Measurements from ENCODE around the gene SNCAIP.

DNA sequence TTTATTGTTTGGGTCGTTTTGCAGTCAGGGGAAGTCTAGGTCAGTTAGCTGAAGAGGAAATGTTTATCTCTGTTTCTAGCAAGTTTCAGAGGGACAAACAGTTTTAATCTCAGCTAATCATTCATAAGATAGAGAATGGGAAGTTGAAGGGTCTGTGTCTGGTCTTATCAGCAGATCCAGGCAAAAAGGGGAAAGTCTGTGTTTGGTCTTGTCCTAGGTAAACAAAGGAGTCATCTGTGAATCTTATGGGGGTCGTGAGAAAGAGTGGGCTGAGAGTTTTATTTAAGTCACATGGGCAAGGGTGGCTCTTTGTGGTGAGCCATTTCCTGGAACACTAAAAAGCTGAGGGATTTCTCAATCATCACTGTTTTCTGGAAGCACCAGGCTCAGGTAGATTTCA lies 5.6 kb upstream of the SNCAIP start:
- TF ChIP-seq POLR2A (IDR thresholded peaks at IDR 0.05; ENCODE audit: low read depth, low read length) (no peak), TAF1 (IDR thresholded peaks at IDR 0.05; ENCODE audit: borderline replicate concordance, low read depth, low read length) (no peak)

Measured in GM12892 (cell line).